GM23338 (cell line): ENCODE data around the gene ABR. TPM values are rescaled to one million over a fixed set of nuclear protein-coding genes. Genes with fewer than 3 reads are reported as not detected.
A peak's percentile ranks its signal among the peaks of the same experiment; 100 is the strongest.

ENCODE experiments used
- ATAC-seq: fragments of 200-7000 bp; cut with Tn5 transposase; 3 replicates; pipeline ENCODE4 v1.9.1; 2020
- DNase-seq: peaks from one replicate; pipeline ENCODE4 v3.0.0-alpha.2; 2015; ENCODE audit warnings: low spot score
- H2AFZ ChIP-seq: fragments of 200-600 bp; sonication (generic); 2 replicates; pipeline ENCODE4 v1.8.0; 2016; ENCODE audit warnings: antibody characterized with exemption, mild to moderate bottlenecking, moderate library complexity
- H3F3A ChIP-seq: fragments of 200-600 bp; sonication (generic); replicated peaks from 2 replicates; pipeline ENCODE4 v1.8.0; 2017; ENCODE audit warnings: antibody characterized with exemption, mixed run types, low read depth
- H3K27ac ChIP-seq: fragments of 200-600 bp; sonication (generic); 2 replicates; pipeline ENCODE4 v1.6.1; 2016; ENCODE audit warnings: low read depth
- H3K27me3 ChIP-seq: fragments of 200-600 bp; sonication (generic); 2 replicates; pipeline ENCODE4 v1.8.0; 2016; ENCODE audit warnings: mild to moderate bottlenecking, mixed run types, moderate library complexity; ENCODE audit not compliant: insufficient read depth
- H3K36me3 ChIP-seq: fragments of 200-600 bp; sonication (generic); 2 replicates; pipeline ENCODE4 v1.8.0; 2016; ENCODE audit warnings: mild to moderate bottlenecking; ENCODE audit not compliant: insufficient read depth
- H3K4me1 ChIP-seq: fragments of 200-600 bp; sonication (generic); 2 replicates; pipeline ENCODE4 v1.8.0; 2016; ENCODE audit warnings: mild to moderate bottlenecking, moderate library complexity; ENCODE audit not compliant: insufficient read depth
- H3K4me2 ChIP-seq: fragments of 200-600 bp; sonication (generic); 2 replicates; pipeline ENCODE4 v1.7.1; 2017; ENCODE audit warnings: mixed run types
- H3K4me3 ChIP-seq: fragments of 200-600 bp; sonication (generic); 2 replicates; pipeline ENCODE4 v1.6.1; 2016; ENCODE audit warnings: mixed run types
- H3K79me2 ChIP-seq: fragments of 200-600 bp; sonication (generic); replicated peaks from 2 replicates; pipeline ENCODE4 v1.8.0; 2017; ENCODE audit warnings: mild to moderate bottlenecking; ENCODE audit not compliant: insufficient read depth
- H3K9me2 ChIP-seq: fragments of 200-600 bp; sonication (generic); 2 replicates; pipeline ENCODE4 v1.8.0; 2017; ENCODE audit not compliant: insufficient read depth
- H4K20me1 ChIP-seq: fragments of 200-600 bp; sonication (generic); replicated peaks from 2 replicates; pipeline ENCODE4 v1.8.0; 2017; ENCODE audit warnings: mild to moderate bottlenecking; ENCODE audit not compliant: insufficient read depth
- H3K27ac Mint-ChIP-seq: 2 replicates; pipeline ENCODE4 v1.8.0; 2020; ENCODE audit warnings: inconsistent platforms, mild to moderate bottlenecking, moderate library complexity, mixed read lengths
- H3K27me3 Mint-ChIP-seq: 3 replicates; pipeline ENCODE4 v1.8.0; 2022; ENCODE audit warnings: low read depth, mild to moderate bottlenecking, moderate library complexity, mixed read lengths, inconsistent platforms; ENCODE audit not compliant: insufficient read depth, poor library complexity
- H3K36me3 Mint-ChIP-seq: 3 replicates; pipeline ENCODE4 v1.8.0; 2021; ENCODE audit warnings: low read depth, mild to moderate bottlenecking, inconsistent platforms, moderate library complexity, mixed read lengths
- H3K4me1 Mint-ChIP-seq: 3 replicates; pipeline ENCODE4 v1.8.0; 2020; ENCODE audit warnings: mild to moderate bottlenecking, inconsistent platforms, mixed read lengths
- H3K4me3 Mint-ChIP-seq: 3 replicates; pipeline ENCODE4 v1.8.0; 2021; ENCODE audit warnings: moderate library complexity, mild to moderate bottlenecking, inconsistent platforms, mixed read lengths
- H3K9me3 Mint-ChIP-seq: 3 replicates; pipeline ENCODE4 v1.8.0; 2020; ENCODE audit warnings: moderate library complexity, mild to moderate bottlenecking, inconsistent platforms, mixed read lengths
- STAT1 ChIP-seq: IDR thresholded peaks from one replicate; pipeline ENCODE4 v1.6.1; 2016; ENCODE audit warnings: antibody characterized with exemption; ENCODE audit not compliant: unreplicated experiment
- ZNF114 ChIP-seq: fragments of 250-450 bp; sonication (Bioruptor Pico); IDR thresholded peaks from 2 replicates; pipeline ENCODE4 v1.5.0; 2020; ENCODE audit warnings: mild to moderate bottlenecking, moderate library complexity
- ZNF331 ChIP-seq: fragments of 250-450 bp; sonication (Bioruptor Pico); IDR thresholded peaks from 2 replicates; pipeline ENCODE4 v1.5.0; 2020; ENCODE audit warnings: low read depth, mild to moderate bottlenecking, moderate library complexity
- polyA plus RNA-seq: library from polyadenylated mRNA; unstranded; fragments of >200 nt; fragmentation: Nextera tagmentation; extraction: Ambion mirVana; gene quantifications from 2 replicates; pipeline ENCODE4 v1.2.1, GENCODE V29; 2016
- total RNA-seq: library from RNA; depleted of rRNA; stranded (reverse); fragments of >200 nt; shearing (Covaris generic); gene quantifications from 2 replicates; pipeline ENCODE4 v1.2.3, GENCODE V29; 2014
- TF ChIP-seq, protein P1 (sequence below): fragments of 250-450 bp; sonication (Bioruptor Pico); IDR thresholded peaks from 2 replicates; pipeline ENCODE4 v1.5.0; 2020; ENCODE audit warnings: mild to moderate bottlenecking, moderate library complexity
- TF ChIP-seq, protein P2 (sequence below): IDR thresholded peaks from one replicate; pipeline ENCODE4 v1.6.1; 2018; ENCODE audit warnings: antibody characterized with exemption; ENCODE audit not compliant: unreplicated experiment

The ABR gene
- total and polyA plus RNA-seq, 2 experiments from 2014 or later: 15.0 to 27.7 TPM

DNA sequence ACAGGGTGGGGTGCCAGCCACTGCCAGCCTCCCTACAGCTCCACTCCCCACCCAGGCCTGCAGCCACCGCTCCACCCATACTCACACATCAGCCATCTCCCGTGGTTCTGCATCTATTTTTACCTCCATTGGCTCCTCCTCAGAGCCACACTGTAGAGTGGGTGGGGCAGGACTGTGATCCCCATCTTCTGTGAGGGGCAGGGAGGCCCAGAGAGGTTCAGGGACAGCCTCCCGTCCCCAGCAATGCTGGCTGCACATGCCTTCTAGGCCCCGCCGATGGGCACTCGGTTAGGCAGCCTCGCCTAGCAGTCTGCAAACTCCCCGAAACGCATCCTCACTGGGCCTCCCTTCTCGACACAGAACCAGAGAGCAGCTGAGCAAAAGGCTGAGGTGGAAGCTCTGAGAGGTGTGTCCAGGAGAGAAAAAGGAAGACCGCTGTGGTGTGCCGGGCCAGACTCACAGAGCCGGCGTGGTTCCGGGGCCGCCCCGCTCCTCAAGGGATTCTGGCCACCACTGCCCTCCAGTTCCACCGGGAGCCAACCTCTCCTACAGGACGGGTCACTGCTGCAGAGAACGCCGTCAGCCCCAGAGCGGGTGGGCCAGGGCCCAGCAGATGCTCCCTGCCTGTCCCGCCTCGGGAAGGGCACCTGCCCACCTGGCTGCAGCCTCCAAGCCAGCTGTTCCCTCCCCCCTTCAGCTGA lies 71.9 kb downstream of the ABR start:
- H3K79me2 ChIP-seq: no peaks in the 10 kb centered on the region
- H3K4me3 ChIP-seq: peak overlapping the region; percentile 87
- TF ChIP-seq, protein P1, sequence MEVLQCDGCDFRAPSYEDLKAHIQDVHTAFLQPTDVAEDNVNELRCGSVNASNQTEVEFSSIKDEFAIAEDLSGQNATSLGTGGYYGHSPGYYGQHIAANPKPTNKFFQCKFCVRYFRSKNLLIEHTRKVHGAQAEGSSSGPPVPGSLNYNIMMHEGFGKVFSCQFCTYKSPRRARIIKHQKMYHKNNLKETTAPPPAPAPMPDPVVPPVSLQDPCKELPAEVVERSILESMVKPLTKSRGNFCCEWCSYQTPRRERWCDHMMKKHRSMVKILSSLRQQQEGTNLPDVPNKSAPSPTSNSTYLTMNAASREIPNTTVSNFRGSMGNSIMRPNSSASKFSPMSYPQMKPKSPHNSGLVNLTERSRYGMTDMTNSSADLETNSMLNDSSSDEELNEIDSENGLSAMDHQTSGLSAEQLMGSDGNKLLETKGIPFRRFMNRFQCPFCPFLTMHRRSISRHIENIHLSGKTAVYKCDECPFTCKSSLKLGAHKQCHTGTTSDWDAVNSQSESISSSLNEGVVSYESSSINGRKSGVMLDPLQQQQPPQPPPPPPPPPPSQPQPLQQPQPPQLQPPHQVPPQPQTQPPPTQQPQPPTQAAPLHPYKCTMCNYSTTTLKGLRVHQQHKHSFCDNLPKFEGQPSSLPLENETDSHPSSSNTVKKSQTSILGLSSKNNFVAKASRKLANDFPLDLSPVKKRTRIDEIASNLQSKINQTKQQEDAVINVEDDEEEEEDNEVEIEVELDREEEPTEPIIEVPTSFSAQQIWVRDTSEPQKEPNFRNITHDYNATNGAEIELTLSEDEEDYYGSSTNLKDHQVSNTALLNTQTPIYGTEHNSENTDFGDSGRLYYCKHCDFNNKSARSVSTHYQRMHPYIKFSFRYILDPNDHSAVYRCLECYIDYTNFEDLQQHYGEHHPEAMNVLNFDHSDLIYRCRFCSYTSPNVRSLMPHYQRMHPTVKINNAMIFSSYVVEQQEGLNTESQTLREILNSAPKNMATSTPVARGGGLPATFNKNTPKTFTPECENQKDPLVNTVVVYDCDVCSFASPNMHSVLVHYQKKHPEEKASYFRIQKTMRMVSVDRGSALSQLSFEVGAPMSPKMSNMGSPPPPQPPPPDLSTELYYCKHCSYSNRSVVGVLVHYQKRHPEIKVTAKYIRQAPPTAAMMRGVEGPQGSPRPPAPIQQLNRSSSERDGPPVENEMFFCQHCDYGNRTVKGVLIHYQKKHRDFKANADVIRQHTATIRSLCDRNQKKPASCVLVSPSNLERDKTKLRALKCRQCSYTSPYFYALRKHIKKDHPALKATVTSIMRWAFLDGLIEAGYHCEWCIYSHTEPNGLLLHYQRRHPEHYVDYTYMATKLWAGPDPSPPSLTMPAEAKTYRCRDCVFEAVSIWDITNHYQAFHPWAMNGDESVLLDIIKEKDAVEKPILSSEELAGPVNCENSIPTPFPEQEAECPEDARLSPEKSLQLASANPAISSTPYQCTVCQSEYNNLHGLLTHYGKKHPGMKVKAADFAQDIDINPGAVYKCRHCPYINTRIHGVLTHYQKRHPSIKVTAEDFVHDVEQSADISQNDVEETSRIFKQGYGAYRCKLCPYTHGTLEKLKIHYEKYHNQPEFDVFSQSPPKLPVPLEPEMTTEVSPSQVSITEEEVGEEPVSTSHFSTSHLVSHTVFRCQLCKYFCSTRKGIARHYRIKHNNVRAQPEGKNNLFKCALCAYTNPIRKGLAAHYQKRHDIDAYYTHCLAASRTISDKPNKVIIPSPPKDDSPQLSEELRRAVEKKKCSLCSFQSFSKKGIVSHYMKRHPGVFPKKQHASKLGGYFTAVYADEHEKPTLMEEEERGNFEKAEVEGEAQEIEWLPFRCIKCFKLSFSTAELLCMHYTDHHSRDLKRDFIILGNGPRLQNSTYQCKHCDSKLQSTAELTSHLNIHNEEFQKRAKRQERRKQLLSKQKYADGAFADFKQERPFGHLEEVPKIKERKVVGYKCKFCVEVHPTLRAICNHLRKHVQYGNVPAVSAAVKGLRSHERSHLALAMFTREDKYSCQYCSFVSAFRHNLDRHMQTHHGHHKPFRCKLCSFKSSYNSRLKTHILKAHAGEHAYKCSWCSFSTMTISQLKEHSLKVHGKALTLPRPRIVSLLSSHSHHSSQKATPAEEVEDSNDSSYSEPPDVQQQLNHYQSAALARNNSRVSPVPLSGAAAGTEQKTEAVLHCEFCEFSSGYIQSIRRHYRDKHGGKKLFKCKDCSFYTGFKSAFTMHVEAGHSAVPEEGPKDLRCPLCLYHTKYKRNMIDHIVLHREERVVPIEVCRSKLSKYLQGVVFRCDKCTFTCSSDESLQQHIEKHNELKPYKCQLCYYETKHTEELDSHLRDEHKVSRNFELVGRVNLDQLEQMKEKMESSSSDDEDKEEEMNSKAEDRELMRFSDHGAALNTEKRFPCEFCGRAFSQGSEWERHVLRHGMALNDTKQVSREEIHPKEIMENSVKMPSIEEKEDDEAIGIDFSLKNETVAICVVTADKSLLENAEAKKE (CRISPR knock-in tag): no peak
- TF ChIP-seq STAT1: no peak
- TF ChIP-seq ZNF114 (CRISPR knock-in tag): no peak
- peak overlapping the region; percentile 90 for H3K4me2 ChIP-seq
- peak overlapping the region; percentile 76; the same call in 1 of the 2 replicates for H2AFZ ChIP-seq
- Mint-ChIP-seq H3K36me3 (no peaks in the 10 kb centered on the region), H3K27ac (no peak overlapping the region), H3K9me3 (peaks cover 3% of the 10 kb centered on the region; the same call in 1 of the 3 replicates), H3K27me3 (peaks cover 18% of the 10 kb centered on the region), H3K4me3 (peak overlapping the region; percentile 68), H3K4me1 (peaks cover 33% of the 10 kb centered on the region)
- H3K4me1 ChIP-seq: peaks cover 24% of the 10 kb centered on the region
- H3K36me3 ChIP-seq: no peaks in the 10 kb centered on the region
- no peaks in the 10 kb centered on the region for H3K9me2 ChIP-seq
- 0 out of 2 replicates have a peak, but pooled peaks cover 5% of the 10 kb centered on the region for H3F3A ChIP-seq
- no peaks in the 10 kb centered on the region for H3K27me3 ChIP-seq
- H4K20me1 ChIP-seq: peaks cover 2% of the 10 kb centered on the region; the same call in 1 of the 2 replicates
- DNase-seq (no peak), ATAC-seq (peak; percentile 11)
- H3K27ac ChIP-seq: no peak overlapping the region

DNA sequence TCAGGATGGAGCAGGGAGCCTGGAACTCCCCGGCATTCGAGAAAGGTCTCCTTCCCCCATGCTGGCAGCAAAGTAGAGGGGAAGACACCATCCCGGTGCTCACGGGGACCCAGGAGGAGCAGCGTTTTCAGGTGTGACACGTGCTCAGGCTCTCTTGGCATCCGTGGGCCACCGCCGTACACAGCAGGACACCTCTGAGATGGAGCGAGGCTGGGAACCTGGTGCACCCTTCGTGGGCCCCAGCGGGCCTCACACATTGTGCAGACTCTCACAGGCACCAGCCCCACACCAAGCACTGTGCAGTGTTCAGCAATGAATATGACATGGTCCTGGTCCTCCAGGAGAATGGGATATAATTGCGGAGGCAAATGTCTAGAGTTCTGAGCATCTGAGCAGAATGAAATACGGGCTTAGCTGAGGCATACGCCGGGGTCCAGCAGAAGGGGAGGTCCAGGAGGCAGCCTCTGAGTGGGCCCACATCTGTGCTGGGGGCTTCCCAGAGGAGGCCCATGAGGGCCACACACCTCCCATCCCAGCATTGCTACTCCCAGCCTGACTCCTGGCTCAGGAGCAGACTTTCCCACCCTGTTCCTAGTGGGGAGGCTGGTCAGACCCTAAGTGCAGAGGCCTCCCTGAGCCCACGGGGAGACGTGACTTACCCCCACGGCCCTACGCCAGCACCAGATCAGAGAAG lies 72.6 kb downstream of the ABR start:
- 0 out of 3 replicates have a peak, but pooled peaks cover 1% of the 10 kb centered on the region for H3K36me3 Mint-ChIP-seq
- H3K4me1 ChIP-seq: peaks cover 24% of the 10 kb centered on the region
- ATAC-seq: no peak

More for the DNA sequence above, 72.6 kb downstream of the ABR start:
- Histone ChIP-seq H3K79me2 (no peaks in the 10 kb centered on the region), H2AFZ (no peak overlapping the region), H3K4me2 (no peak overlapping the region), H3K36me3 (no peaks in the 10 kb centered on the region), H3K27ac (no peak overlapping the region), H3K9me2 (no peaks in the 10 kb centered on the region), H4K20me1 (peaks cover 2% of the 10 kb centered on the region; the same call in 1 of the 2 replicates), H3K4me3 (no peak overlapping the region), H3F3A (0 out of 2 replicates have a peak, but pooled peaks cover 5% of the 10 kb centered on the region), H3K27me3 (no peaks in the 10 kb centered on the region)
- Mint-ChIP-seq H3K4me1 (peaks cover 33% of the 10 kb centered on the region), H3K27ac (no peak overlapping the region), H3K27me3 (peaks cover 18% of the 10 kb centered on the region), H3K4me3 (peak overlapping the region; percentile 21; the same call in 1 of the 3 replicates), H3K9me3 (no peaks in the 10 kb centered on the region)
- TF ChIP-seq, protein P2, sequence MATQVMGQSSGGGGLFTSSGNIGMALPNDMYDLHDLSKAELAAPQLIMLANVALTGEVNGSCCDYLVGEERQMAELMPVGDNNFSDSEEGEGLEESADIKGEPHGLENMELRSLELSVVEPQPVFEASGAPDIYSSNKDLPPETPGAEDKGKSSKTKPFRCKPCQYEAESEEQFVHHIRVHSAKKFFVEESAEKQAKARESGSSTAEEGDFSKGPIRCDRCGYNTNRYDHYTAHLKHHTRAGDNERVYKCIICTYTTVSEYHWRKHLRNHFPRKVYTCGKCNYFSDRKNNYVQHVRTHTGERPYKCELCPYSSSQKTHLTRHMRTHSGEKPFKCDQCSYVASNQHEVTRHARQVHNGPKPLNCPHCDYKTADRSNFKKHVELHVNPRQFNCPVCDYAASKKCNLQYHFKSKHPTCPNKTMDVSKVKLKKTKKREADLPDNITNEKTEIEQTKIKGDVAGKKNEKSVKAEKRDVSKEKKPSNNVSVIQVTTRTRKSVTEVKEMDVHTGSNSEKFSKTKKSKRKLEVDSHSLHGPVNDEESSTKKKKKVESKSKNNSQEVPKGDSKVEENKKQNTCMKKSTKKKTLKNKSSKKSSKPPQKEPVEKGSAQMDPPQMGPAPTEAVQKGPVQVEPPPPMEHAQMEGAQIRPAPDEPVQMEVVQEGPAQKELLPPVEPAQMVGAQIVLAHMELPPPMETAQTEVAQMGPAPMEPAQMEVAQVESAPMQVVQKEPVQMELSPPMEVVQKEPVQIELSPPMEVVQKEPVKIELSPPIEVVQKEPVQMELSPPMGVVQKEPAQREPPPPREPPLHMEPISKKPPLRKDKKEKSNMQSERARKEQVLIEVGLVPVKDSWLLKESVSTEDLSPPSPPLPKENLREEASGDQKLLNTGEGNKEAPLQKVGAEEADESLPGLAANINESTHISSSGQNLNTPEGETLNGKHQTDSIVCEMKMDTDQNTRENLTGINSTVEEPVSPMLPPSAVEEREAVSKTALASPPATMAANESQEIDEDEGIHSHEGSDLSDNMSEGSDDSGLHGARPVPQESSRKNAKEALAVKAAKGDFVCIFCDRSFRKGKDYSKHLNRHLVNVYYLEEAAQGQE: no peak
- TF ChIP-seq ZNF114 (CRISPR knock-in tag) (no peak), ZNF331 (CRISPR knock-in tag) (no peak)
- DNase-seq: no peak
